Astrocyte (in vitro differentiated cells and primary cell): ENCODE data around the gene CIROP. TPM values are rescaled to one million over a fixed set of nuclear protein-coding genes. Genes with fewer than 3 reads are reported as not detected.

Experiments used
- DNase-seq: peaks from one replicate; pipeline ENCODE4 v3.0.0-alpha.2; 2010; ENCODE audit warnings: low read depth
- FAIRE-seq: peaks from 2 replicates; lab custom pipeline; 2011; peaks lifted over from hg19 to GRCh38; lab: Jason Lieb, UNC
- H2AFZ ChIP-seq: 2 replicates; pipeline ENCODE4 v1.6.0; 2012; ENCODE audit warnings: low read depth, low read length, inconsistent platforms
- H3K27ac ChIP-seq: 2 replicates; pipeline ENCODE4 v1.5.1; 2011; ENCODE audit warnings: low read depth, low read length, inconsistent platforms
- H3K27me3 ChIP-seq: 2 replicates; pipeline ENCODE4 v1.6.0; 2011; ENCODE audit warnings: low read length, inconsistent platforms; ENCODE audit not compliant: insufficient read depth
- H3K36me3 ChIP-seq: 2 replicates; pipeline ENCODE4 v1.5.1; 2011; ENCODE audit warnings: low read length, inconsistent platforms; ENCODE audit not compliant: insufficient read depth
- H3K4me1 ChIP-seq: 2 replicates; pipeline ENCODE4 v1.5.1; 2011; ENCODE audit warnings: low read length, inconsistent platforms; ENCODE audit not compliant: insufficient read depth
- H3K4me2 ChIP-seq: 2 replicates; pipeline ENCODE4 v1.6.0; 2012; ENCODE audit warnings: low read length, inconsistent platforms
- H3K4me3 ChIP-seq: 2 replicates; pipeline ENCODE4 v1.5.1; 2011; ENCODE audit warnings: low read depth, mild to moderate bottlenecking, low read length, inconsistent platforms; ENCODE audit not compliant: insufficient read depth
- H3K79me2 ChIP-seq: 2 replicates; pipeline ENCODE4 v1.6.0; 2012; ENCODE audit warnings: mild to moderate bottlenecking, low read length, inconsistent platforms; ENCODE audit not compliant: insufficient read depth
- H3K9ac ChIP-seq: 2 replicates; pipeline ENCODE4 v1.6.0; 2012; ENCODE audit warnings: mild to moderate bottlenecking, low read length, inconsistent platforms
- H3K9me3 ChIP-seq: 2 replicates; pipeline ENCODE4 v1.5.1; 2012; ENCODE audit warnings: low read depth, mild to moderate bottlenecking, low read length, inconsistent platforms; ENCODE audit not compliant: insufficient read depth
- H4K20me1 ChIP-seq: 2 replicates; pipeline ENCODE4 v1.6.0; 2012; ENCODE audit warnings: low read length, inconsistent platforms; ENCODE audit not compliant: insufficient read depth
- H3K27ac Mint-ChIP-seq: one replicate; pipeline ENCODE4 v1.8.0; 2021; ENCODE audit warnings: mild to moderate bottlenecking, mixed read lengths; ENCODE audit not compliant: unreplicated experiment
- H3K27me3 Mint-ChIP-seq: one replicate; pipeline ENCODE4 v1.8.0; 2021; ENCODE audit warnings: low read depth, mixed read lengths; ENCODE audit not compliant: unreplicated experiment
- H3K36me3 Mint-ChIP-seq: one replicate; pipeline ENCODE4 v1.8.0; 2021; ENCODE audit warnings: low read depth, mixed read lengths; ENCODE audit not compliant: unreplicated experiment
- H3K4me1 Mint-ChIP-seq: one replicate; pipeline ENCODE4 v1.8.0; 2021; ENCODE audit warnings: low read depth, mixed read lengths; ENCODE audit not compliant: unreplicated experiment
- H3K4me3 Mint-ChIP-seq: one replicate; pipeline ENCODE4 v1.8.0; 2021; ENCODE audit warnings: mild to moderate bottlenecking, moderate library complexity, mixed read lengths; ENCODE audit not compliant: unreplicated experiment
- H3K9me3 Mint-ChIP-seq: one replicate; pipeline ENCODE4 v1.8.0; 2021; ENCODE audit warnings: mild to moderate bottlenecking, mixed read lengths; ENCODE audit not compliant: unreplicated experiment
- EZH2 ChIP-seq: IDR thresholded peaks from 2 replicates; pipeline ENCODE4 v1.6.1; 2012; ENCODE audit warnings: mild to moderate bottlenecking, low read length, inconsistent platforms; ENCODE audit not compliant: insufficient read depth
- total RNA-seq: library from RNA; stranded (reverse); gene quantifications from 2 replicates; pipeline ENCODE4 v1.2.1, GENCODE V29; 2021
- TF ChIP-seq, protein P1 (sequence below): IDR thresholded peaks from 2 replicates; pipeline ENCODE4 v1.5.1; 2011; ENCODE audit warnings: low read depth, mild to moderate bottlenecking, inconsistent platforms, low read length, moderate library complexity; ENCODE audit not compliant: insufficient read depth

CIROP gene
- total RNA-seq, 1 donor from 2014 or later, result not detected

GRCh38 chr14:23060536-23061260, 44.1 kb downstream of the CIROP start:
- peaks cover 30% of the 10 kb centered on the region for H3K36me3 Mint-ChIP-seq
- Histone ChIP-seq H3K27ac (peak overlapping the region; percentile 19), H3K36me3 (peaks cover 54% of the 10 kb centered on the region)

DNA sequence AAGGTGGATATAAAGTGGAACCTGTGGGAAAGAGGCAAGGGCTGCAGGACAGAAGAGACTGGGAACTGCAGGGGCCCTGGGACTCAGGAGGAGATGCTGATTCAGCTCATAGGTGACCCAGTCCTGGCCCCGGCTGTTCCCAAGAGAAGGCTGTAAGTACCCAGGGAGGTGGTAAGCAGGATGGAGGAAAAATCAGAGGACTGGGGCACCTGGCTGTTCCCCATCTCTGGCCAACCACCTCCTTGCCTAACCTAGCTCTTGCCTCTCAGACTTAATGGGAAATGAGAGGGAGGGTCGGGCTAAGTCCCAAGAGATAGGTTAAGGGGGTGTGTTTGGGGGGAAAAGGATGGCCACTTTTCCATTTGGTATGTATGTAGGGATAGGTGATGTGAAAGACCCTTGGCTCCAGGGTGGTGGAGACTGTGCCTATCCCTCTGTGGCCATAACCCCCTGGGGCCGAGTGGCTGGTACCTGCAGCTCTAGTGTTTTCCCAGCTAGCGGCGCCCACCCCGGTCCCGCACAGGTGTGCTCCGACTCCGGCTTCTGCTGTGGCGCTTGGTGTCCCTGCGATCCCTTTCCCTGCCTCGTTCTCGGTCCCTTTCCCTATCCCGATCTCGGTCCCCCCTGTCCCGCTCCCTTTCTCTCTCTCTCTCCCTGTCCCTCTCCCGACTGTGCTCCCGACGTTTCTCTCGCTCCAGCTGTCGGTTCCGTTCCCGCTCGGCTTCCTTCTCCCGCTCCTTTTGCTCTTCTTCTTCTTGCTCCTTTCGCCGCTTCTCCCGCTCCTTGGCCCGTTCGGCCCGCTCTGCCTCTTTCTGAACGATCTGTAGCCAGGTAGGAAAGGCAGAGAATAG, 45.9 kb downstream of the CIROP start:
- Mint-ChIP-seq H3K4me1 (peaks cover 40% of the 10 kb centered on the region), H3K36me3 (peaks cover 25% of the 10 kb centered on the region), H3K4me3 (no peak overlapping the region), H3K9me3 (no peaks in the 10 kb centered on the region), H3K27me3 (no peaks in the 10 kb centered on the region), H3K27ac (peak overlapping the region; percentile 47)
- Histone ChIP-seq H3K36me3 (peaks cover 39% of the 10 kb centered on the region), H4K20me1 (peaks cover 43% of the 10 kb centered on the region), H3K4me3 (no peak overlapping the region), H2AFZ (no peak overlapping the region), H3K9me3 (no peaks in the 10 kb centered on the region), H3K4me1 (peaks cover 31% of the 10 kb centered on the region), H3K27ac (no peak overlapping the region), H3K9ac (no peak overlapping the region), H3K79me2 (peaks cover 9% of the 10 kb centered on the region), H3K4me2 (no peak overlapping the region), H3K27me3 (no peaks in the 10 kb centered on the region)
- no peak for TF ChIP-seq EZH2
- TF ChIP-seq, protein P1, sequence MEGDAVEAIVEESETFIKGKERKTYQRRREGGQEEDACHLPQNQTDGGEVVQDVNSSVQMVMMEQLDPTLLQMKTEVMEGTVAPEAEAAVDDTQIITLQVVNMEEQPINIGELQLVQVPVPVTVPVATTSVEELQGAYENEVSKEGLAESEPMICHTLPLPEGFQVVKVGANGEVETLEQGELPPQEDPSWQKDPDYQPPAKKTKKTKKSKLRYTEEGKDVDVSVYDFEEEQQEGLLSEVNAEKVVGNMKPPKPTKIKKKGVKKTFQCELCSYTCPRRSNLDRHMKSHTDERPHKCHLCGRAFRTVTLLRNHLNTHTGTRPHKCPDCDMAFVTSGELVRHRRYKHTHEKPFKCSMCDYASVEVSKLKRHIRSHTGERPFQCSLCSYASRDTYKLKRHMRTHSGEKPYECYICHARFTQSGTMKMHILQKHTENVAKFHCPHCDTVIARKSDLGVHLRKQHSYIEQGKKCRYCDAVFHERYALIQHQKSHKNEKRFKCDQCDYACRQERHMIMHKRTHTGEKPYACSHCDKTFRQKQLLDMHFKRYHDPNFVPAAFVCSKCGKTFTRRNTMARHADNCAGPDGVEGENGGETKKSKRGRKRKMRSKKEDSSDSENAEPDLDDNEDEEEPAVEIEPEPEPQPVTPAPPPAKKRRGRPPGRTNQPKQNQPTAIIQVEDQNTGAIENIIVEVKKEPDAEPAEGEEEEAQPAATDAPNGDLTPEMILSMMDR, result no peak
- DNase-seq (no peak), FAIRE-seq (no peak)

More at GRCh38 chr14:23060536-23061260, 44.1 kb downstream of the CIROP start:
- Mint-ChIP-seq H3K27ac (peak overlapping the region; percentile 72), H3K9me3 (no peaks in the 10 kb centered on the region), H3K27me3 (no peaks in the 10 kb centered on the region), H3K4me3 (peak overlapping the region; percentile 60), H3K4me1 (peaks cover 45% of the 10 kb centered on the region)
- H3K4me2 ChIP-seq, result no peak overlapping the region
- H3K9ac ChIP-seq, result peak overlapping the region; percentile 21
- H3K79me2 ChIP-seq, result peaks cover 25% of the 10 kb centered on the region
- H3K27me3 ChIP-seq, result no peaks in the 10 kb centered on the region
- no peak for TF ChIP-seq EZH2
- TF ChIP-seq, protein P1, result no peak
- H3K4me3 ChIP-seq, result no peak overlapping the region
- H2AFZ ChIP-seq, result no peak overlapping the region
- peaks cover 53% of the 10 kb centered on the region for H4K20me1 ChIP-seq
- FAIRE-seq (no peak), DNase-seq (no peak)
- H3K4me1 ChIP-seq, result peaks cover 29% of the 10 kb centered on the region
- H3K9me3 ChIP-seq, result no peaks in the 10 kb centered on the region
